ENCODE results near the gene SOX6.

Gene SOX6

DNA sequence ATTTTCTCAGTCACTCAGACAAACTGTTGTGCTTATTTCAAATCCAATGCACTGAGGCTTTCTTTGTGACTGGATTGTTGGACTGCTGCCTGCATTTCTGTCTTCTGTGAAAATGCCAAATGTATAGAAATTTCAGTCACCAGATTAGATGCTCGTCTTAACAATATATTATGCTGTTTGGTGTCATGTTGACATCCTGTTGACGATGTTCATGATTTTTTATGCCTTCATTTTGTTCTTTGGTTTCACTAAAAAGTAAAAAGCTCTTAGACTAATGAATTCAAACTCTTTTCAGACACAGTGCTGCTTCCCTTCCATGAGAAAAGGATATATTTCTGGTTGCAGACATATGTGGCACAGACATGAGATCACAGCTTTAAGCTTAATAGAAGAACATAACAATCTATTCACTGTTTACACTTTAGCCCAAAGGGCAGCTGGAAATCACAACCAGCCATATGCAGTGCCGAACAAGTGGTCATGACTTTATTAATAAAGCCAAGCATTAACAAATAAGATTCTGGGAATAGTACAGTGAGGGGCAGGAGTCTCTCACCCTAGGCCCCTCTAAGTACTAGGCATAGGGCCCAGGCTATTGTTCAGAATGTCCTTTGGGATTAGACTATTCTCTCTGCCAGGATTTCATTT lies 9.4 kb upstream of the SOX6 start:
- DNase-seq (ENCODE audit: low spot score) (no peak), FAIRE-seq (no peak)

DNA sequence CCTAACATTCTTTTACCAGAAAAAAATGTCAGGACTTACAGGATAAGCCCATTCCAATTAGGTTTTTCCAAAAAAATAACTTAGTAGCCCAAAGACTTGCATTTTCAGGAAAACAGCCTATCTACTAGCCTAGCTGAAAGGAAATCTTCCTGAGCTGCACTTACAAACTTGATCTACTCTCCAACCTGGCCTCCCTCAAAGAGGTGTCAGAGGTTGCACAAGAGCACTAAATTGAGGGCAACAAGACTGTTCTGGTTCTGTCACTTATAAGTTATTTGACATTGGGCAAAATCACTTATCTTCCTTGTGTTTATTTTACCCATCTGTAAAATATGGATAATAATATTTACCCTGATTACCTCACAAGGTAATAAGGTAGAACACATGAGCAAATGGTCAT lies 7.9 kb upstream of the SOX6 start:
- DNase-seq (ENCODE audit: low spot score) (no peak), FAIRE-seq (no peak)

DNA sequence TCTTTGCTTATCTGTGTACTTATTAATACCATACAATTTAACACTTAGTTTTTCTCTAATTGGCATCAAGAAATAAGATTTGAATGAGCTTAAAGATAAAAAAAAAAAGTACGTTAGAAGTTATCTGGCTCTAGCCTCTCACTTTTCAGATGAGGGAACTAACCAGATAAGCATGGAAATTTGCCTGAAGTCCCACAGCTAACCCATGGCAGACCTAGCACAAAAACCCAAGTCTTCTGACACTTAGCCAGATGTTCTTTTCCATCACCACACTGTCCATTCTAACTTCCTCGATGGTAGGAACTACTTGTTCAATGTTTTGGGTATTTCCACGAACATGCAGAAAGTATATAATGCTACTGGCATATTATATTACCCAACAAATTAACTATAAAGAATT lies 7.4 kb upstream of the SOX6 start:
- DNase-seq (ENCODE audit: low spot score): no peak
- no peak for FAIRE-seq

DNA sequence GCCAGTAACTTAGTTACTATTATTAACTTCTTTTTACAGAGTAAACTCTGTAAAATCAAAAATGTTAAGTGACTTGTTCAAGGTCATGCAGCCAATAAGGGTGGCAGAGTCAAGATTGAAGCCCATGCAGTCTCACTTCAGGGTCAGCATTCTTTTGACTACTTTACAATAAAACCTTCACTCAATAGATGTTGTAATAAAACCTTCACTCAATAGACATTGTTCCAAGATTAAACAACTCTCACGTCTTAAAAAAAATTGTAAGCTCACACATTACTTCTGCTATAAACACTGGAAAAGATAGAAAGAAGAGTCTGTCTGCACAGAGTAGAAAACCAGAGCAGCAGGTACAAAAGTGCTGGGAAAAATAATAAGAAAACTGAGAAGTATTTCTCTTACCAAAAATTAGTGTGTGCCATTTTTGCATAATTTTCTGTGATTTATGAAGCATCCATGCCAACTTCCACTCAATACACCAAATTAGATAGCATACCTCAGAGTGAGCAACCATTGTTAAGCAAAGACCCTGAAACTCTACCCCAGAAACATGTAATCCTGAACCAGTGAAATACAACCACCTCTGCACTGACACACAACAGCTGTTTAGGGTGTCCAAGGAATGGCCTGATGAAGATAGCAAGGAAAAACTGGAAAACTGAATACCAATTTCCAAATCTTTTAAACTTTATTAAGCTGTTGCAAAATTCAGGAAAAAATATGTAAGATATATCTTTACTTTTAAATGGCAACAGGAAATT lies 4.9 kb upstream of the SOX6 start:
- no peak for FAIRE-seq

DNA sequence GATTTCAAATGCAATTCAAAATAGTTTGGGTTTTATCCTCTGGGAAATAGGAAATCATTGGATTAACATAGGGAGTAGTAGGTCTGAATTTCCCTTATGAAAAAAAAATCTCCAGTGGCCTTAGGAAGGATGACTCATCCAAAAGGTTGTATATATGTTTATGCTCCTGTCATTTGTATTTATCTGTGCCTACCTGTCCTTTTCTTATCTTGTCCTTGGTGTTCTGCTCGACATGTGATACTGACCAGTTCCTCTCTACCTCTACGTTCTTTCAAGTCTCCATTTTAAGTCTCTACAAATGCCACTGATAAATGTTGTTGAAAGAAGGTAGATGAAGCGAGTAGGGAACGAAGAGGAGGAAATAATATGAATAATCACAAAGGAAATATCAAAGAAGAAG lies 3.0 kb upstream of the SOX6 start:
- FAIRE-seq: no peak
- DNase-seq (ENCODE audit: low spot score): no peak

More for the DNA sequence above, 4.9 kb upstream of the SOX6 start:
- no peak for DNase-seq (ENCODE audit: low spot score)

DNA sequence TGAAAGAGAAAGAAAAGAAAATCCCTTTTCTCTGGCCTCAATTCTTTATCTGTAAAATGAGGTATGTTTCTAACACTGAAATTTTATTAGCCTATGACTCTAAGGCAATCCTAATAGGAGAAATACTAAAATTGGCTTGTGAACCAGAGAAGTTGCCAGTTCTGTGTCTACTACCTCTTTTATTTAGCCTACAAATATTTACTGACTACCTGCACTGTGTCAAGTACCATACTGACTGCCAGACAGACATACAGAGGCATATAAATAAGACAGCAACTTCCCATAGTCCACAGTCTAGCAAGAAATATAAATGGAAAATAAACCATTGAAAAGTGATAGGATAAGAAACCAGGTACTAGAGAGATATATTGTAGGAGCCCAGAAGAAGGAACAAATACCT lies 2.4 kb upstream of the SOX6 start:
- FAIRE-seq (no peak), DNase-seq (ENCODE audit: low spot score) (no peak)

DNA sequence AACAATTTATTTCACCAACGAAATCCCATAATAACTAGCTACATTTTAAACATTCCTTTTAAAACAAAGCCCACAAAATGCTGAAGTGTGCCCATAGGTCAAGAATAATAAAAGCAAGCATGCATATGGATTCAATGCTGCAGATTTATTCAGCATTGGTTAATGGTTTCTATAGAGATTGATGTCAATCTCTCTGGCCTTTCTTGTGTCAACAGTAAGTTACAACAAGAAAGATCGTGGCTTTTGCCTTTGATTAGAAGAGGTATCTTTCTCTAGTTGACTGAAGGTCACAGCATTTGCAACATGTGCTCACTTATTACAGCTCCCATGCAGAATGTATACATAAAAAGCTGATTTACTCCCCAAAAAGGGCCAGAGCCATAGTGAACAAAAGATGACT lies 1.4 kb upstream of the SOX6 start:
- DNase-seq (ENCODE audit: low spot score) (no peak), FAIRE-seq (no peak)

DNA sequence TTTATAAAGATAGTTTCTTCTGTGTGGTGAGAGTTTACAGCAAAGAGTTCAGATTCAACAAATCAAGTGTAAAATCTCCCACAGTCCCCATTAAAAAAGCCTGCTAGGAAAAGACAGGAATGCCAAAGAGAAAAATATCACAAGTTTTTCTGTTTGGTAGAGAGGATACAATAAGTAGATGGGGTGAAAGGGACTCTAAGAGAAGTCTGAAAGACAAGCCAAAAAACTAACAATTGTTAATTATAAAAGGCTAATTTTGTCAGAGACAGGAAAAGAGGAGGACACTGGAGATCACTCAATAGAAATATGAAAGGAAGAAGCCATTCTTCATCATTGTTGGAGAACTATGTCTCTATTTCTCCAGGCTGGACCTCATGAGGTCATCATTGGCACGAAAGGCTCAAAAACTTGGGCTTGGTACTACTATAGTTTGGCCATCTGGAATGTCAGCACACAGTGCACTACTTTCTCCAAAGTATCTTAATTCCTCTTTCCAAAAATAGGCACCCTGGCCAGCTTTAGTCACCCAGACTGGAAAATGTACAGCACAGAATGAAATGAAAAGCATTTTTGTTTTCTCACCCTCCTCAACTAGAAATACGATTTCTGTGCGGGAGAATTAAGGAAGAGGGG lies 531 bp upstream of the SOX6 start:
- no peak for FAIRE-seq
- DNase-seq (ENCODE audit: low spot score): peak; percentile 4

DNA sequence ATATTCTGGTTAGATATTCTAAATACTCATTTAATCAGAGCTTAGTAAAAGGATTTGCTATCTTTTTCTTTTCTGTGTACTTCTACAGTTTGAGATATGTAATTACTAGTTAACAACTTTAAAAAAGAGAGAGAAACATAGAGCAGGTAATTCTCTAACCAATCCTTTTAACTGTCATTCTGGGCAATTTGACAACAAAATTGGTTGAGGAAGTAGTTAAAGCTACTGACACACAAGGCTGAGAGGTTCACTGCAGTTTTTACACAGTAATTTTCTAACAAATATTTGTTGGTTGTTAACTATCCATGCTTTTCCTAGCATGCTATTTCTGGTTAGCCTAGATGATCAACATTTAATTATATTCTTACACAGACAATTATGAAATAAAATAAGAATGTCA lies 3.6 kb downstream of the SOX6 start:
- DNase-seq (ENCODE audit: low spot score): no peak
- no peak for FAIRE-seq

DNA sequence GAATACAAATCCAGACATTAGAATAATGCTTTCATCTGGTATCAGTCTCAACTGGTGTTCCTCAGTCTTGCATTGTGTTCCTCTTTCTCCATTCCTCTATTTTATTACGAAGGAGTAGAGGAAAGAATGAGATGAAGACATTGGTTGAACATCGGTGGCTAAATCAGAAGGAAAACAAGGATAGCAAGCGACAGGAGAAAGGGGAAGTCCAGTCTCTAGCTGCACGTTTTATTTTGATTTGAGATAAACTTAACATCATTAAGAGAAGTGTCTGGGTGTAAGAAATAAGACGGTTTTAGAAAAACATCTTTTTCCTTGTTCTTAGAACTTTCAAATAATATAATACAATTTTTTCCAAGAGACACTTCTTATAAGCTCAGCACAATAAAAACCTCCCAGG lies 6.2 kb downstream of the SOX6 start:
- DNase-seq (ENCODE audit: low spot score) (no peak), FAIRE-seq (no peak)

DNA sequence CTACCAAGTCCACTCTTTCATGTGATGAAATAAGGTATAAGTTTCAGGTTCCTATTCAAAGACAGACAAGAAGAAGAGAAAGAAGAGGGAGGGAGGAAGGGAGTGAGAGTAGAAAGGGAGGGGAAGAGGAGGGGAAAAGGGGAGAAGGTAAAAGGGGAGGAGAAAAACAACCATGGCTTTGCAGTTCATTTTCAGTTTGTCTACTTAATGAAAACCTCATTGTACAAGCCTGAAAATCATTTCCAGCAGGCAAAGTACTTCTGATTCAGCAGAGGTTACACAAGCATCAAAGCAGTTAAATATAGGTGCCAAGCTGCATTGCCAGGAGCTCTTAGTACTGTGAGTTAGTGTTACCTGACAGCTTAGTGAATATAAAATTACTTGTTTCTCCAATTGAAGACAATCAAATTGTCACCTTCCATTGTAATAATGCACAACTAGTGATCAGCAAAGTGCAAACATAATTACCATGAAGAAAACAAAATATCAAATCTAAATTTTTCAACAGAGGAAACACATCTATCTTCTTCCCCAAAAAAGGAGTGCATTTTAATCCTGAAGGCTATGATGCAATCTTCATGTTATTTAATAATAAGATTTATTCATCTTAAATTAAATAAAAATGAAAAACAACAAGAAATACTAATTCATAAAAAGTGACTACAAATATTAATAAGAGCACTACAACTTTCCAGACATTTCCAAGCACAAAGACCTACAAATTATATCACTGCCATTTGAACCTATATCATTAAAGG lies 8.2 kb downstream of the SOX6 start:
- DNase-seq (ENCODE audit: low spot score): no peak
- no peak for FAIRE-seq

DNA sequence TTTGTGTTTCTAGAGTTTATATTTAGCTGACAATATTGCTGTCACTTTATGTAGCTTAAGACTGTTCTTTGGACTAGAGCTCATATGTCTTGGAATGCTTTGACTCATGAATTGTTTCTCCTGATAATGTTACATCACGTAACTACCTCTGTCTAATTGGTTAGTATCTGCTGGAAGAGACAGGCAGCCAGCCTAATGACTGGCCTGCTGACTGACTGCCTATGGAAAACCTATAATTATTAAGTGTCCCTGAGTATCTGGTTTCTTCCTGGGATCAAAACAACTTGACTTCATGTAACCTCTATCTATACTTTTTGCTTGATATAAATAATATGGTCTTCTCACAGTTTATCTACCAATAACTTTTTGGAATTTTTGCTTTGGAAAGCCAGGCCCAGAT lies 9.4 kb downstream of the SOX6 start:
- DNase-seq (ENCODE audit: low spot score) (no peak), FAIRE-seq (no peak)

DNA sequence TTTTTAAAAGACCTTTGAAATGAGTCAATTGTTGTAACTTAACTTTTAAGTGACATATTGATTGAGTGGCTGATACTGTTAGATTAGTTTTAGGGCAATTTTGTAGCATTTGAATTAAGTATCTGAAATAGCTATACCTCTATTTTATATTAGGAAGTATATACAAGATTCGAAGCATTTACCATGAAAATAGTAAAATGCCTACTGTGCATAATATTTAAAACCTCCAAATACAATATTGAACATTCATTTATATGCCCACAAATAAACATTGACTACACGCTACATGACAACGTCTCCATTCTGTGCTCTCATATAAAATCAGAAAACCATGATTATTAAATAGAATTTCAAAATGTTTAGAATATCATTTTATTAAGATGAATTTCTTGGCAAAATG lies 14.5 kb downstream of the SOX6 start:
- no peak for FAIRE-seq

DNA sequence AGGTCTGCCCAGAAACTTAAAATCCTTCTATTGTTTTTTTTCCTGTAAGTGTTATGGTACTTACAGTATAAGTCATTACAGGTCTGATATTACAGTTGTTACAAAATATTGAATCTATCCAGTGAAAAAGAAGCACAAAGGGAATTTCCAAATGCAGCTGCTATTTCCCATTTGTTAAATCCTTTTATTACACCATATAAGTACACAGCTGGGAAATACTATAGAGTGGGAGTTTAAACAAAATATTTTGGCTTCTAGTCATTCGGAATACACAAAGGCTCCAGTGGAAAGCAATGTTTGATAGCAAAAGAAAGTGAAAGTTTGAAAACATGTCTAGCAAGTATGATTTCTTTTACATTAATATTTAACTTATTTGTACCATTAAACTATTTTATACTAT lies 18.0 kb downstream of the SOX6 start:
- no peak for FAIRE-seq

More for the DNA sequence above, 14.5 kb downstream of the SOX6 start:
- no peak for DNase-seq (ENCODE audit: low spot score)

DNA sequence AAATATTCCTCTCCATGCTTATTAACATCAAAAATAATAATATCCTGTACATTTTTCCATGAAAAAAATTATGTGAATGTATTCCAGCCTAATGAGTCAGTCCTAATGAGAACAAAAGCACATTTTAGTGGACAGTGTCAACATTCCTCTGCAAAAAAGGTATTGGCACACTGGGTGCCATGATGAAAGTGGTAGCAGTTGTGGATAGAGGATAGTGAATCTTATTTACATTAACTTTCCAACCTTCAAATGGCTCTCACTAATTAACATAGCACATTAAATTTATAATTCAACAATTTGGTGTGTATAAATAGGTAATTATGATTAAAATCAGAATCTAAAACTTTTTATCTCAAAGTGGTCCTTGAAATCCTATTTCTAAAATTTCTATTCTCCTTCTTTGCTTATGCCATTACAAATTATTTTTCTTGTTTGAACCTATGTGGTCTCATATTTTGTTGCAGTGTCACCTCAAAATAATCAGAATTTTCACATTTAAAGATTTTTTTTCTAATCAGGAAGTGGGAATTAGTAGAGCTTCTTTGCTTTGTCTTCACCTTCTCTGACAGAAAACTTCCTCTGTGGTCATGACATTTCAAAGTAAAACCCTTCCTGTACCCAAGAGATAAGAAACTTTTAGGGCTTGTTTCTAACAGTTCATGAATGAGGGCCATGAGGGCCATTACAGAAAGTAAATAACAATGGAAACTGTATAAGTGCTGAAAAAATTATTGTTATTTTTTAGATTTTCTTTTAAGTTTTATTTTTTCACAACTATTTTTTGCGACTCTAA lies 18.7 kb downstream of the SOX6 start:
- DNase-seq (ENCODE audit: low spot score) (no peak), FAIRE-seq (no peak)

More for the DNA sequence above, 18.0 kb downstream of the SOX6 start:
- DNase-seq (ENCODE audit: low spot score): no peak

DNA sequence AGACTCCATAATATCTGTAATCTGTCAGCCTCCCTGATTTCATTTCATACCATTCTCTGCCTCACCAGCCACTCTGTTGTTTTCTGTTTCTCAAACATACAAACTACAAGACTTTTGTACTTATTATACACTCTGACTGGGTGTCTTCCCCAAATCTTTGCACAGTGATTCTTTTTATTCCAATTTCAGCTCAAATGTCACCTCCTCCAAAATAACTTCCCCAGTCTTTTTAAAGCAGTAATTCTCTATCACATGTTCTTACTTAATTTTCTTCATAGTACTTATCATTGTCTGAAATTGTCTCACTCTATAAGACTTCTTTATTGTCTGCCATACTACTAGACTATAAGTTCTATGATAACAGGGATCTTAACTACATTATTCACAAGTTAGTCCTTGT lies 19.6 kb downstream of the SOX6 start:
- FAIRE-seq: no peak
- no peak for DNase-seq (ENCODE audit: low spot score)

DNA sequence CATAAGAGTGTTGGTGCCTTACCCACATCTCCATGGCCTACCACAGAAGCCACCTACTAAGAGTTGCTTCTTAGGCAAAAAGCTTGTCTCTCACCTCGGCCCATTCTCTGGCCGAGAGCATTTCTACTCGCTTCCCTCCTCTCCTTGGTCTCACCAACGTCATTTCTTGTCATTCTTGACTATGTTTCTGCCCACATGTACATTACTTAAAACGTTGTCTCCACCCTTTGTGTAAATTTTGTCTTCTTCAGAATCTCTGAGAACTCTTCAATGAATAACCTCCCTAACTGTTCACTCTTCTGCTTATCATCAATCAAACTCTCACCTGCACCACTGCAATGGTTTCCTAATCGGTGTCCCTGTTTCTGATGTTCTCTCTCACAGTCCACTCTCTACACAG lies 20.1 kb downstream of the SOX6 start:
- no peak for DNase-seq (ENCODE audit: low spot score)
- no peak for FAIRE-seq

DNA sequence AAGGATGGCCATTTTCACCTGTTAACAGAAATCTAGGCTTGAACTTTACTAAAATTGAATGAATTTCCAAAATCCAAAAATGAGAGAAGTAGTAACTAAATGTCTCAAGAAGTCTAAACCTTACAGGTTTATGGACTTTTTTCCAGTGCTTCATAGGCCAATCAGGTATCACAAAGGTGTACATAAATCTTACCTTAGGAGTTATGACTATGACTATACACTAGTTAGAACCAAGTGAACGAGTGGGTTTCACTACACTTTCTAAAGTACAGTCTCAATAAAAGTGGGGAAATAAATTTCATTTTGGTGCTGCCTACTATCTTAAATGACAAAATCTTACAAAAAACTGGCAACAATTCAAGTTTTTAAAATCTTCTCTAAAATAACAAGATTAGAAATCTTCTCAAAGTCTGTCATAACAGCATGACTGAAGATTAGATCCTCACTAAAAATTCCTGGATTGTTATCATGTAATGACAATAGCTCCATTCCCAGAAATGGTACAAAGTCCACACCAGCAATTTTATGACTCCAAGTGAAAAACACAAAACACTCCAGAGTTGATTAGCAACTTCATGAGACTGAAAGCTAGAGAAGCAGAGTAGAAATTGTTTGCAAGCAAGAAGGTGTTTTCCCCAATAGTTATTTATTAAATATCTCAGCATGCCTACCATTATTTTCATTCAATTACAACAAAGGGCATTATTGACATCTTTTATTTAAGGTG lies 20.9 kb downstream of the SOX6 start:
- DNase-seq (ENCODE audit: low spot score) (no peak), FAIRE-seq (no peak)

DNA sequence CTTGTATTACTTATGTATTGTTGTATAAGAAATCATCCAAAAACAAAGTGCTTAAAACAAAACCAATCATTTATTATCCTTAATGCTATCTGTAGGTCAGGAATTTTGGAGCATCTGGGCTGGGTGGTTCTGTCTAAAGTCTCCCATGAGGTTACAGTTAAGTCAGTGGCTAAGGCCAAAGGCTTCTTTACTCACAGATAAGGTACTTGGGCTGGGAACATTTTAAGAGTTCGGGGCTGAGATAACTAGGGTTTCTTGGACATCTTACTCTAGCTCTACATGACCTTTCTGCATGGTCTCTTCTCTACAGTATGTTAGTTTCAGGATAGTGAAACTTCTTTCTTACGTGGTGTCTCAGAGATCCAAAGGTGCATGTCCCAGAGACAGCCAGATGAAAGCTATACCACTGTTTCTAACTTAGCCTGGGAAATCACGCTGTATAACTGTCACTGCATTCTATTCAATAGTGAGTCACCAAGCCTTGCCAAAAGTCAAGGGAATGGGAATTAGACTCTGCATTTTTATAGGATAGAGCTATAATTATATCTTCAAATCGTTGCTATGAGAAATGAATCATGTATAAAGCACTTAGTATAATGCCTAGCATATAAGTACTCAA lies 29.6 kb downstream of the SOX6 start:
- DNase-seq (ENCODE audit: low spot score) (no peak), FAIRE-seq (no peak)

DNA sequence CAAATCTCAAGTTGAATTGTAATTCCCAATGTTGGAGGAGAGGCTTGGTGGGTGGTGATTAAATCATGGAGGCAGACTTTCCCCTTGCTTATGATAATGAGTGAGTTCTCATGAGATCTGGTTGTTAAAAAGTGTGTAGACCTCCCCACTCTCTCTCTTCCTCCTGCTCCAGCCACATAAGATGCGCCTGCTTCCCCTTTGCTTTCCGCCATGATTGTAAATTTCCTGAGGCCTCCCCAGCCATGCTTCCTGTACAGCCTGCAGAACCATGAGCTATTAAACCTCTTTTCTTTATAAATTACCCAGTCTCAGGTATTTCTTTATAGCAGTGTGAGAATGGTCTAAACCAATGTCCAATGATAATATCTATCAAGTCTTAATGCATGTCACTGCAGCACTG lies 34.2 kb downstream of the SOX6 start:
- DNase-seq (ENCODE audit: low spot score): no peak
- no peak for FAIRE-seq

Measured in urothelium cell line (cell line).